GM12878 (cell line): ENCODE measurements around the gene ZNF836. TPM values are rescaled to one million over a fixed set of nuclear protein-coding genes. Genes with fewer than 3 reads are reported as not detected.
A peak's percentile ranks its signal among the peaks of the same experiment; 100 is the strongest.

ENCODE experiments used
- ATAC-seq: fragments of 200-7000 bp; cut with Tn5 transposase; 3 replicates; pipeline ENCODE4 v1.9.1; 2020; ENCODE audit warnings: mild to moderate bottlenecking, moderate library complexity
- BruUV-seq: library from RNA; stranded (reverse); fragments of 400-500 nt; replicated peaks from 2 replicates; lab custom pipeline; 2021; lab: Mats Ljungman, UMichigan
- CTCF ChIA-PET: fragments of 300-600 bp; sonication (Branson Sonifier 250); formaldehyde crosslinking; extraction: SDS; loops from one replicate; lab custom pipeline; 2021; ENCODE audit warnings: inconsistent platforms; lab: Yijun Ruan, JAX
- POLR2A ChIA-PET: fragments of 350-600 bp; formaldehyde crosslinking; extraction: SDS; loops from one replicate; lab custom pipeline; 2021; ENCODE audit warnings: inconsistent platforms; lab: Charles Lee
- RAD21 ChIA-PET: fragments of 300-600 bp; sonication (Branson Sonifier 250); formaldehyde crosslinking; loops from one replicate; lab custom pipeline; 2023; ENCODE audit warnings: antibody characterized with exemption; ENCODE audit not compliant: unreplicated experiment; lab: Charles Lee
- SMC1A ChIA-PET: fragments of 300-600 bp; sonication (Branson Sonifier 250); formaldehyde crosslinking; loops from one replicate; lab custom pipeline; 2023; ENCODE audit not compliant: unreplicated experiment, uncharacterized antibody; lab: Charles Lee
- DNase-seq: peaks from one replicate; pipeline ENCODE4 v3.0.0-alpha.2; 2011; ENCODE audit warnings: low read depth, low spot score
- FAIRE-seq: peaks from 3 replicates; lab custom pipeline; 2011; peaks lifted over from hg19 to GRCh38; lab: Jason Lieb, UNC
- H2AFZ ChIP-seq: 2 replicates; pipeline ENCODE4 v1.6.0; 2011; ENCODE audit warnings: low read depth, low read length, control low read depth; ENCODE audit not compliant: control insufficient read depth
- H3K27ac ChIP-seq: 2 replicates; pipeline ENCODE4 v1.5.1; 2011; ENCODE audit warnings: control low read depth; ENCODE audit not compliant: control insufficient read depth, insufficient read depth
- H3K27me3 ChIP-seq, 2 experiments: replicated peaks in 1 of 2; 2 replicates each; pipeline versions ENCODE4 v1.6.0 to v1.6.1; 2011; ENCODE audit warnings: low read length in 1 of 2; ENCODE audit not compliant: control insufficient read depth in 2 of 2, insufficient read depth in 2 of 2
- H3K36me3 ChIP-seq, 2 experiments: 2 replicates each; pipeline ENCODE4 v1.5.1; 2011; ENCODE audit warnings: low read length in 1 of 2; ENCODE audit not compliant: control insufficient read depth in 2 of 2, insufficient read depth in 2 of 2
- H3K4me1 ChIP-seq: 2 replicates; pipeline ENCODE4 v1.6.1; 2011; ENCODE audit warnings: mild to moderate bottlenecking, low read length, moderate library complexity, mixed read lengths; ENCODE audit not compliant: control insufficient read depth, insufficient read depth
- H3K4me2 ChIP-seq: 2 replicates; pipeline ENCODE4 v1.6.0; 2011; ENCODE audit warnings: control low read depth; ENCODE audit not compliant: control insufficient read depth, insufficient read depth
- H3K4me3 ChIP-seq: fragments of 200-600 bp; sonication (generic); 2 replicates; pipeline ENCODE4 v1.5.1; 2016
- H3K79me2 ChIP-seq: 2 replicates; pipeline ENCODE4 v1.6.0; 2011; ENCODE audit warnings: low read length; ENCODE audit not compliant: control insufficient read depth, insufficient read depth
- H3K9ac ChIP-seq: 2 replicates; pipeline ENCODE4 v1.8.0; 2011; ENCODE audit warnings: low read length, control low read depth, mixed read lengths; ENCODE audit not compliant: control insufficient read depth, insufficient read depth
- H3K9me3 ChIP-seq: replicated peaks from 3 replicates; pipeline ENCODE4 v1.5.1; 2011; ENCODE audit warnings: mild to moderate bottlenecking, low read length; ENCODE audit not compliant: control insufficient read depth, insufficient read depth
- H4K20me1 ChIP-seq: 2 replicates; pipeline ENCODE4 v1.6.0; 2011; ENCODE audit not compliant: control insufficient read depth, insufficient read depth
- CUX1 ChIP-seq: IDR thresholded peaks from 2 replicates; pipeline ENCODE4 v1.6.1; 2012; ENCODE audit warnings: improper control_type of control experiment, low read depth, low read length; ENCODE audit not compliant: insufficient replicate concordance
- FOS ChIP-seq: IDR thresholded peaks from 3 replicates; pipeline ENCODE4 v1.6.1; 2011; ENCODE audit warnings: borderline replicate concordance; ENCODE audit not compliant: insufficient read length; ENCODE audit errors: extremely low read depth
- KAT2A ChIP-seq: conservative IDR thresholded peaks from 2 replicates; pipeline ENCODE4 v1.6.1; 2011; ENCODE audit warnings: low read depth, low read length; ENCODE audit not compliant: control insufficient read depth
- KLF5 ChIP-seq: fragments of 450-650 bp; IDR thresholded peaks from 2 replicates; pipeline ENCODE4 v1.6.1; 2014; ENCODE audit warnings: mild to moderate bottlenecking; ENCODE audit not compliant: partially characterized antibody
- NKRF ChIP-seq: fragments of 450-650 bp; conservative IDR thresholded peaks from 2 replicates; pipeline ENCODE4 v1.6.1; 2017; ENCODE audit warnings: mild to moderate bottlenecking, moderate library complexity
- RUNX3 ChIP-seq: IDR thresholded peaks from 2 replicates; pipeline ENCODE4 v1.6.1; 2012; ENCODE audit warnings: low read length, inconsistent platforms
- SIX5 ChIP-seq: IDR thresholded peaks from 2 replicates; pipeline ENCODE4 v1.6.1; 2011; ENCODE audit warnings: mild to moderate bottlenecking, low read depth, low read length, moderate library complexity; ENCODE audit not compliant: severe bottlenecking
- SUZ12 ChIP-seq: fragments of 200-600 bp; sonication (generic); IDR thresholded peaks from one replicate; pipeline ENCODE4 v1.6.1; 2018; ENCODE audit warnings: antibody characterized with exemption, mild to moderate bottlenecking; ENCODE audit not compliant: unreplicated experiment
- TCF7 ChIP-seq: IDR thresholded peaks from 2 replicates; pipeline ENCODE4 v1.6.1; 2014; ENCODE audit warnings: antibody characterized with exemption, borderline replicate concordance
- ZNF687 ChIP-seq: fragments of 450-650 bp; IDR thresholded peaks from 2 replicates; pipeline ENCODE4 v1.6.1; 2017; ENCODE audit warnings: mild to moderate bottlenecking, moderate library complexity
- WGBS: methylation state at CpG from one replicate; pipeline ENCODE4 v1.1.6; 2016; ENCODE audit warnings: low lambda C conversion rate; ENCODE audit not compliant: insufficient replicate concordance, insufficient coverage; ENCODE audit errors: missing lambda C conversion rate; 5-methylcytosine and 5-hydroxymethylcytosine counted together
- in situ Hi-C: fragments of 300-500 bp; cut with MboI; formaldehyde crosslinking; loops from 9 replicates; pipeline ENCODE4 v1.14.3; 2018; ENCODE audit warnings: mixed read lengths
- intact Hi-C: fragments of 100-400 bp; cut with micrococcal nuclease; formaldehyde crosslinking; loops from one replicate; pipeline ENCODE4 v1.14.2; 2022; ENCODE audit not compliant: unreplicated experiment
- polyA plus RNA-seq, 11 experiments: library from polyadenylated mRNA; depleted of rRNA in 4 of 11; unstranded in 6 of 11; stranded (reverse) in 5 of 11; fragments of >200 nt; fragmentation: Nextera tagmentation in 4 of 11; fragmentation: Illumina TruSeq in 1 of 11; extraction: Ambion mirVana in 4 of 11; extraction: Trizol in 1 of 11; gene quantifications; 1 replicate in 1 of 11; 2 replicates in 10 of 11; pipeline versions ENCODE4 v1.2.1 to v1.2.3, GENCODE V29; 2011 to 2016; ENCODE audit warnings: inconsistent platforms in 2 of 11, missing spikeins in 2 of 11, low read depth in 1 of 11
- total RNA-seq, 4 experiments: library from RNA; depleted of rRNA in 3 of 4; stranded (reverse); fragments of >200 nt in 3 of 4; fragmentation: Illumina TruSeq in 1 of 4; extraction: Trizol in 1 of 4; gene quantifications; 2 replicates each; pipeline versions ENCODE4 v1.2.1 to v1.2.3, GENCODE V29; 2013 to 2021

Gene ZNF836
- total and polyA plus RNA-seq, 10 of the 15 experiments (the other 5 are each of a cell fraction or from before 2014, with no cell fraction given), result 4.5 to 9.2 (median 6.2) TPM

- ChIA-PET POLR2A (interaction anchor here (2.6 kb wide), 1 partner anchor 17 kb away, joined by 10 read pairs; the partner anchor contains the start of gene PPP2R1A), RAD21 (interaction anchor here (1.7 kb wide), 1 partner anchor 17 kb away, joined by 7 read pairs; the partner anchor contains the start of gene PPP2R1A), SMC1A (interaction anchor here (0.9 to 1.5 kb wide), 5 partner anchors 12 to 65 kb away, joined by 3 to 4 read pairs (median 4); partner anchors contain the start of genes PPP2R1A and ZNF616), CTCF (interaction anchor here (1.9 to 2.1 kb wide), 2 partner anchors 17 to 65 kb away, joined by 8 read pairs; partner anchors contain the start of gene PPP2R1A)
- Histone ChIP-seq H3K27ac (no peak overlapping the region), H3K4me1 (peaks cover 4% of the 10 kb centered on the region), H3K4me3 (no peak overlapping the region), H2AFZ (peak overlapping the region; percentile 88; the same call in 1 of the 2 replicates), H3K9ac (no peak overlapping the region), H3K4me2 (peak overlapping the region; percentile 93; the same call in 1 of the 2 replicates), H3K79me2 (peaks cover 3% of the 10 kb centered on the region; the same call in 1 of the 2 replicates), H3K27me3 (no peaks in the 10 kb centered on the region), H3K36me3 (no peaks in the 10 kb centered on the region), H3K9me3 (peaks cover 14% of the 10 kb centered on the region; the same call in 2 of the 3 replicates), H4K20me1 (no peaks in the 10 kb centered on the region)
- FAIRE-seq (no peak), ATAC-seq (no peak), DNase-seq (no peak)
- in situ Hi-C loops (no loop called here), intact Hi-C loops (no loop called here)
- WGBS, result 100% methylated on average over 1 of the region's 1 CpG
- no TSS peak for BruUV-seq
- TF ChIP-seq ZNF687 (no peak), FOS (no peak), KAT2A (no peak), SIX5 (no peak), TCF7 (no peak), RUNX3 (no peak), KLF5 (no peak), CUX1 (no peak), SUZ12 (no peak), NKRF (no peak)
Observed at GRCh38 chr19:52172347-52172746, 926 bp upstream of the ZNF836 start.
